ENCODE measurements around the gene PACC1.
"Not testable (repeated sequence)": the region's sequence is repeated elsewhere in the genome, so short reads cannot be mapped to it uniquely, and the experiment has no call there.

PACC1 gene

GRCh38 chr1:212395678-212396437 is 18.8 kb downstream of the PACC1 start:
- not testable (repeated sequence) for DNase-seq (ENCODE audit: low spot score)

- no peak for DNase-seq (ENCODE audit: low spot score)
These were observed 25.5 kb downstream of the PACC1 start for GRCh38 chr1:212388985-212389716.

GRCh38 chr1:212386029-212386428 is 28.7 kb downstream of the PACC1 start:
- DNase-seq (ENCODE audit: low spot score) = no peak

GRCh38 chr1:212381397-212382035 is 33.2 kb downstream of the PACC1 start:
- no peak for DNase-seq (ENCODE audit: low spot score)

- DNase-seq (ENCODE audit: low spot score) = no peak
These were observed 35.3 kb downstream of the PACC1 start for GRCh38 chr1:212379366-212379765.

DNA sequence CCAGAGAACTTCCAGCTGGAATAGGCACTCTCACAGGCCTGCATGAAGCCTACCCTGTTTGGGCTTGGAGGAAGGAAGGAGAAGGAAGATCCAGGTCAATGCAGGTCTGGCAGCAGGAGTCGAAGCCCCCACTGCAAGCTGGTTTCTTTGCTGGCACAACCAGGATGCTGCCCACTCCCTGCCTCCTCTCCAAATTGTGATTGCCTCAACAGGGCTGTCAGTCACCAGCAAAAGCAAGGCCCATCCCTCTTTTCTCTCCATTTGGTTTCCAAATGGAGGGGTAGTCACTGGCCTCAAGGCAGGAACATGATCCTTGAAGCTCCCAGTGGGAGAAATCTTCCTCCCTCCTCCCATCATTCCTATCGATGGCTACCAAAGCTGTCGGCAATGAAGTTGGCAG is 37.0 kb downstream of the PACC1 start:
- no peak for DNase-seq (ENCODE audit: low spot score)

DNA sequence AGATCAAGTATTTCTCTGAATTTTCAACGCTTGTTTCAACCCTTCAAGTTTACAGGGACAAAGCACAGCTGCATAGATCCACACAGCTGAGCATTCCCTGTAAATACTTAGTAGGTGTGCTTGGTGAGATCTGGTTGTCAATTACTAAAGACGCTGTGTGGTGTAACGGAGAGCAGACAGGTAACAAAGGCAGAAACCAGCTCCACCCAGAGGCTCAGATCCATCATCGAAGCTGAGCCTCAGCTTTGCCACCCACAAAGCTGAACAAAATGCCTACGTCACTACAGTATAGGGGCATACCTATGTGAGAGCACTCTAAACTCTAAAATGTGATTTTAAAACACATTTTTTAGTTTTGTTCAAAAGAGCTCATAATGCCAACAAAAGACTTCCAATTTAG is 38.7 kb downstream of the PACC1 start:
- DNase-seq (ENCODE audit: low spot score) = no peak

DNA sequence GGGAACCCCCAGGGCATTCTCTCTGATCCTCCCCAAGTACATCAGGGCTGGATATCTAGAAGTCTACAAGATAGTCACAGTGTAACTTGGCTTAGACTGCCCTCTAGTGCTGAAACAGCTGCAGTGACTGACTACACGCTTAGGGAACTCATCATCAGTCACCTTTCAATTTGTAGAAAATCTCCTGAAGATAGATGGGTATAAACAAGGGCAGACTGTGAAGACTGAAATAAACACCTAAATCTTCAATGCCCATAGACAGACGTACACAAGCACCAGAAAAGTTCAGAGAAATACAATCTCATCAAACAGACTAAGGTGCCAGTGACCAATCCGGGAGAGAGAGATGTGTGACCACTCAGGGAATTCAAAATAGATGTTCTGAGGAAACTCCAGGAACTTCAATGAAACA is 46.6 kb downstream of the PACC1 start:
- peak; percentile 71 for DNase-seq (ENCODE audit: low spot score)

GRCh38 chr1:212367474-212368072 is 47.1 kb downstream of the PACC1 start:
- no peak for DNase-seq (ENCODE audit: low spot score)

GRCh38 chr1:212366901-212367300 is 47.8 kb downstream of the PACC1 start:
- DNase-seq (ENCODE audit: low spot score) = no peak

GRCh38 chr1:212364985-212365384 is 49.7 kb downstream of the PACC1 start:
- DNase-seq (ENCODE audit: low spot score) = no peak

DNA sequence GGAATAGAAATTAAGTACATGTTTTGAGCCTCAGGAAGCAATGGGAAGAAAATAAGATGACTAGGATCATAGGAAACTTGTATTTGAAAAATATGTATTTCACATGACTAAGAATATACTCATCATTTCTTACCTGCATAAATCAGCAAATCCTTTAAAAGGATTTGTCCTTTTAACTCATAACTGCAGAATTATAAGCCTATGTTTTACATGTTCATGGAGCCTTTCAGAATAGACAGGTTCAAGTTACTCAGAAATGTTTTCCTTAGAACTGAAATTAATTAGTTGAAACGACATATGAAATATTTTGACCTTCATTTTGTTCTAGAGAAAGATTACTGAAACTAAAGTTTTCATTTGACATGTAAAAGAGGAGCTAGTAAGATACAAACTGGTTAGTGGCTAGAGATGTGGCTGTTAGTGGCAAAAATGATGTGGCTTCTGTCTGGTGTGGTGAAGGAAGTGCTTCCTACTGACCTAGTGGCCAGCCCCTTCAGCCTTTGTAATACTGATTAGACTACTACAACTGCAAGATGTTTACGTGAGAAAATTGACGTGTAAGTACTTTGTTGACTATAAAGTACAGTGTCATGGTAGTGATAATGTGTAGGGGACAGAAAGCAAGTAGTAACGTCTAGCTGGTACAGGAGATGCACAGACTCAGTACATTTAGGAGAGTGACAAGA is 54.7 kb downstream of the PACC1 start:
- no peak for DNase-seq (ENCODE audit: low spot score)

DNA sequence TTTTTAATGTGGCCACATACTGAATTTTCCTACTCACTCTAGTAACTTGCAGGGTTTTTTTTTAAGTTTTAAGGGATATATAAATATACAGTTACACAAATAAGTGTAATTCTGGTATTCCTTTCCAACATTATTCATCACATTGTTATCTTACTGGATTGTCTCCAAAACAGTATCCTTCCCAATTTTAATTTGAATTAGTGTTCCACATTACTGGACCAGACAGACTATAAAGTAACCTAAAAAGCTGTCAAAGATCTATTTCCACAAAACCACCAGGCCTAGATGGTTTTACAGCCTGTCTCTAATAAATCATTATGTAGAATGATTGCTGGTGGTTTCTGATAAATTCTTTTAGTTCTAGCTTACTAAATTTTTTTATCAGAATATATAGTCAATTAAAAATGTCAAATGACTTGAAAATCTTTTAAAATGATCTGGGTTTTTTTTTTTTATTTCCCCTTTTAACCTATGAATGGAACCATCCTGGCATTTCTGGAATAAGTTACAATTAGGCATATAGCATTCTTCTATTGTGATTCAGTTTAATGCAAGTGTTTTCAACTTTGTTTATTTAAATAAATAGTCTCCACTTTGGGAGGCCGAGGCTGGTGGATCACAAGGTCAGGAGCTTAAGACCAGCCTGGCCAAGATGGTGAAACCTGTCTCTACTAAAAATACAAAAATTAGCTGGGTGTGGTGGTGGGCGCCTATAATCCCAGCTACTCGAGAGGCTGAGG is 59.3 kb downstream of the PACC1 start:
- DNase-seq (ENCODE audit: low spot score) = no peak

- DNase-seq (ENCODE audit: low spot score) = no peak
These were observed 60.2 kb downstream of the PACC1 start for GRCh38 chr1:212354464-212354863.

- DNase-seq (ENCODE audit: low spot score) = no peak
These were observed 61.5 kb downstream of the PACC1 start for GRCh38 chr1:212353181-212353580.

DNA sequence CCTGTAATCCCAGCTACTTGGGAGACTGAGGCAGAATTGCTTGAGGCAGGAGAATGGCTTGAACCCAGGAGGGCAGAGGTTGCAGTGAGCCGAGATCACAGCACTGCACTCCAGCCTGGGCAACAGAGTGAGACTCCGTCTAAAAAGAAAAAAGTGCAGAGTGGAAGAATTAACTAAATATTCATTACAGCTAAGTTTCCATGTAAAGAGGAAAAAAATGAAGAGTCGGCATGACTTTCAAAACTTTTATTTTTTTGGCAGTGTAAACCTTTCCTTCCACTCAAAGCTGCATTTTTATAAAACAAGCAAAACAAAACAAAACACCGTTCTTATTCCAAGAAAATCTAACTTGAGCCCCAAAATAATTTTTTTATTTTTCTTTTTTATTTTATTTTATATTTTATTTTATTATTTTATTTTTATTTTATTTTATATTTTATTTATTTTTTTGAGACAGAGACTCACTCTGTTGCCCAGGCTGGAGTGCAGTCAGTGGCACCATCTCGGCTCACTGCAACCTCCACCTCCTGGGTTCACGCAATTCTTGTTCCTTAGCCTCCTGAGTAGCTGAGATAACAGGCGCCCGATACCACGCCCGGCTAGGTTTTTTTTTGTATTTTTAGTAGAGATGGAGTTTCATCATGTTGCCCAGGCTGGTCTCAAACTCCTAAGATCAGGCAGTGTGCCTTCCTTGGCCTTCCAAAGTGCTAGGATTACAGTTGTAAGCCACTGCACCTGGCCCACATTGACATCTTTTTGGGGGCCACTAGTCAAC is 62.9 kb downstream of the PACC1 start:
- DNase-seq (ENCODE audit: low spot score) = no peak

GRCh38 chr1:212346601-212347000 is 68.1 kb downstream of the PACC1 start:
- DNase-seq (ENCODE audit: low spot score) = no peak

DNA sequence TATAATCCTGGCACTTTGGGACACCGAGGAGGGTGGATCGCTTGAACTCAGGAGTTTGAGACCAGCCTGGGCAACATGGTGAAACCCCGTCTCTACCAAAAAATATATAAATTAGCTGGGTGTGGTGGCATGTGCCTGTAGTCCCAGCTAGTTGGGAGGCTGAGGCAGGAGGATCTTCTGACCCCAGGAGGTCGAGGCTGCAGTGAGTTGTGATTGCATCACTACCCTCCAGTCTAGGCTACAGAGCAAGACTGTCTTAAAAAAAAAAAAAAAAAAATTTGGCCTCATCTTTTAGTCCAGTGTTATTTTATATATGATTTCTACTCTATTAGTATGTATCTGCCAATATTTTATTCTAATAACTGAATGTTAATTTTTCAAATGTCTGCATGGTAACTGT is 69.8 kb downstream of the PACC1 start:
- no peak for DNase-seq (ENCODE audit: low spot score)

DNA sequence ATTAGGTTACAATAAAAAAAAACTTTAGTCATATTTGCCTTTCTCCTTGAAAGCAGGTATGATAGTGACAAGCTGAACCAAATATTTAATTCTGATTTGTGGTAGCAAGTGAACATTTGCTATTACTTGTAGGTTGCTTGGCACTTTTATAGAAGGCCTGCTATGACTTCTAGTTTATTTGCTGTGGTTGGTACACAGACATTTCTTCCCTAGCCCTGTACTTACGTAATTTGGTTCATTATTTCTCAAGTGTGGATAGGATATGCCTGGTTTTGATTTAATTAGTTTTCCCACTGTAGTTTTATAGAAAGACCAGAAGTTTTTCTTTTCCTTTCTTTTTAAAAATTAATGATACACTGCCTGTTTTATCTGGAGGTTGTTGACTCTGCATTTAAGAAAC is 73.6 kb downstream of the PACC1 start:
- DNase-seq (ENCODE audit: low spot score) = no peak

DNA sequence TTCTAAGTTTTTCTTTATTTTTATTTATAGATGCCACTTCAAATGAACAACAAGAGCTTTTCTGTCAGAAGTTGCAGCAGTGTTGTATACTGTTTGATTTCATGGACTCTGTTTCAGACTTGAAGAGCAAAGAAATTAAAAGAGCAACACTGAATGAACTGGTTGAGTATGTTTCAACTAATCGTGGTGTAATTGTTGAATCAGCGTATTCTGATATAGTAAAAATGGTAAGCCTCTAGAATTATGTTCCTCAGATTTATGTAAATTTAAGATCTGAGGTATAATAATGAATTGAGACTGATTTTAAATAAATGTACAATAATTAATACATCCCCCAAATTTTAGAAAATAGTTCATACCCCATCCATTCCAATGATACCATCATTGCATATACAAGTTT is 85.6 kb downstream of the PACC1 start:
- no peak for DNase-seq (ENCODE audit: low spot score)

DNA sequence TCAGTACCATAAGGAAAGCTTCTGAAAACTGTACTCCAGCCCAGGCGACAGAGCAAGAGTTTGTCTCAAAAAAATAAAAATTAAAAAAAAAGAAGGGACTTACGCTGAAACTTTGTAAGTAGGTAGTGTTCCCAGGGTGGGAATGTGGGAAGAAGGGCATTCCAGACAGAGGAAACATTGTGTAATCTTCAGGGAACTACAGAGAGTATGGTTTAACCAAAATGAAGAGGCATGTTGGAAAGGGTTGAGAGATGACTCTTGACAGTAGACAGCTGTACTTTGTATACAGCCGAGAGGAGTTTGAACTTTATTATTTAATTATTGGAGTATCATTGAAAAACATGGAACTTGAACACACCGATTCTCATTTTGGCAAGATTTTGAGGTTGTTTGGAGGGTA is 86.4 kb downstream of the PACC1 start:
- DNase-seq (ENCODE audit: low spot score) = no peak
